ENCODE results near the gene OXCT2. TPM values are rescaled to one million over a fixed set of nuclear protein-coding genes. Genes with fewer than 3 reads are reported as not detected.

Gene OXCT2
- polyA plus RNA-seq, 1 donor from 2014 or later = not detected

GRCh38 chr1:39761016-39761415 lies 10.1 kb downstream of the OXCT2 start:
- H3K79me2 ChIP-seq (replicated peaks; ENCODE audit: insufficient read depth, low read length) = no peaks in the 10 kb centered on the region
- H2AFZ ChIP-seq (ENCODE audit: low read depth, low read length) = no peak overlapping the region
- H3K27ac ChIP-seq (ENCODE audit: low read length) = no peak overlapping the region
- H3K4me3 ChIP-seq (ENCODE audit: low read length) = no peak overlapping the region
- no peak for TF ChIP-seq MXI1 (conservative IDR thresholded peaks at IDR 0.05; ENCODE audit: poor library complexity, severe bottlenecking)
- TF ChIP-seq POLR2AphosphoS5 (IDR thresholded peaks at IDR 0.05) = no peak
- TF ChIP-seq TAF1 (IDR thresholded peaks at IDR 0.05; ENCODE audit: low read depth) = no peak
- no peak for TF ChIP-seq SMC3 (conservative IDR thresholded peaks at IDR 0.05; ENCODE audit: poor library complexity)
- TF ChIP-seq RAD21 (conservative IDR thresholded peaks at IDR 0.05) = no peak
- TF ChIP-seq EZH2 (IDR thresholded peaks at IDR 0.05; ENCODE audit: borderline replicate concordance, insufficient read depth, low read length, poor library complexity, severe bottlenecking) = no peak
- TF ChIP-seq EP300 (conservative IDR thresholded peaks at IDR 0.05; ENCODE audit: poor library complexity, severe bottlenecking) = no peak
- no peak for TF ChIP-seq REST (IDR thresholded peaks at IDR 0.05; ENCODE audit: borderline replicate concordance)
- H3F3A ChIP-seq (ENCODE audit: insufficient read depth, low read length, poor library complexity, severe bottlenecking) = no peaks in the 10 kb centered on the region
- no peak overlapping the region for H3K9ac ChIP-seq (ENCODE audit: low read length)
- H4K20me1 ChIP-seq (ENCODE audit: insufficient read depth) = no peaks in the 10 kb centered on the region
- no peak overlapping the region for H3K4me2 ChIP-seq (ENCODE audit: low read length)
- no peaks in the 10 kb centered on the region for H3K9me2 ChIP-seq (ENCODE audit: insufficient read depth, low read length)
- no peaks in the 10 kb centered on the region for H3K9me3 ChIP-seq (ENCODE audit: low read length)
- H3K36me3 ChIP-seq (ENCODE audit: insufficient read depth, low read length) = no peaks in the 10 kb centered on the region
- H3K27me3 ChIP-seq (ENCODE audit: insufficient read depth, low read depth, low read length) = no peaks in the 10 kb centered on the region

- H3K9ac ChIP-seq (ENCODE audit: low read length) = no peak overlapping the region
- no peak overlapping the region for H2AFZ ChIP-seq (ENCODE audit: low read depth, low read length)
- H3K4me3 ChIP-seq (ENCODE audit: low read length) = no peak overlapping the region
- H3K9me2 ChIP-seq (ENCODE audit: insufficient read depth, low read length) = no peaks in the 10 kb centered on the region
- H3K36me3 ChIP-seq (ENCODE audit: insufficient read depth, low read length) = no peaks in the 10 kb centered on the region
- no peak overlapping the region for H3K27ac ChIP-seq (ENCODE audit: low read length)
- H3K27me3 ChIP-seq (ENCODE audit: insufficient read depth, low read depth, low read length) = no peaks in the 10 kb centered on the region
- no peaks in the 10 kb centered on the region for H4K20me1 ChIP-seq (ENCODE audit: insufficient read depth)
- H3K79me2 ChIP-seq (replicated peaks; ENCODE audit: insufficient read depth, low read length) = no peaks in the 10 kb centered on the region
- no peaks in the 10 kb centered on the region for H3K9me3 ChIP-seq (ENCODE audit: low read length)
- H3F3A ChIP-seq (ENCODE audit: insufficient read depth, low read length, poor library complexity, severe bottlenecking) = no peaks in the 10 kb centered on the region
- TF ChIP-seq MXI1 (conservative IDR thresholded peaks at IDR 0.05; ENCODE audit: poor library complexity, severe bottlenecking) (no peak), TAF1 (IDR thresholded peaks at IDR 0.05; ENCODE audit: low read depth) (no peak), CTCF (IDR thresholded peaks at IDR 0.05; ENCODE audit: poor library complexity, severe bottlenecking) (no peak)
- H3K4me2 ChIP-seq (ENCODE audit: low read length) = no peak overlapping the region
Measured at GRCh38 chr1:39760074-39761008, 10.8 kb downstream of the OXCT2 start.
